Measurements from ENCODE around the gene HSPA8. TPM values are rescaled to one million over a fixed set of nuclear protein-coding genes. Genes with fewer than 3 reads are reported as not detected.

Gene HSPA8
- total RNA-seq, 4 donors from 2014 or later: 767 to 1,626 (median 1,046) TPM

DNA sequence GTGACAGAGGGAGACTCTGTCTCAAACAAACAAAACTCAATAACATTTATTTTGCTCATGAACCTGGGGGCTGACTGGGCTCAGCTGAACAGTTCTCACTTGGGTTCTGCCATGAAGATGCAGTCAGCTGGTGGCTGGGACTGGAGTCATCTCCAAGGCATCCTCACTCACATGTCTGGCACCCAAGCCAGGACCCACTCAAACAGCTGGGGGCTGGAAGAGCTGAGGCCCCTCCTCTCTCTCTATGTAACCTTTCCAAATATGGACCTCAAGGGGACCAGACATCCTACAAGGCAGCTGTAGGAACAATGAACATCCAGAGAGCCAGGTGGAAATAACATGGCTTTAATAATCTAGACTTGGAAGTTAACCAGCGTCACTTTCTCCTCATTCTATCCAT lies 16.8 kb downstream of the HSPA8 start:
- no peak for DNase-seq
- no peaks in the 10 kb centered on the region for H3K4me1 ChIP-seq
- no peak overlapping the region for H3K27ac ChIP-seq
- H3K4me3 ChIP-seq: no peak overlapping the region
- H3K9me3 ChIP-seq: no peaks in the 10 kb centered on the region
- TF ChIP-seq POLR2A (IDR thresholded peaks at IDR 0.05): no peak
- TF ChIP-seq, protein P1, sequence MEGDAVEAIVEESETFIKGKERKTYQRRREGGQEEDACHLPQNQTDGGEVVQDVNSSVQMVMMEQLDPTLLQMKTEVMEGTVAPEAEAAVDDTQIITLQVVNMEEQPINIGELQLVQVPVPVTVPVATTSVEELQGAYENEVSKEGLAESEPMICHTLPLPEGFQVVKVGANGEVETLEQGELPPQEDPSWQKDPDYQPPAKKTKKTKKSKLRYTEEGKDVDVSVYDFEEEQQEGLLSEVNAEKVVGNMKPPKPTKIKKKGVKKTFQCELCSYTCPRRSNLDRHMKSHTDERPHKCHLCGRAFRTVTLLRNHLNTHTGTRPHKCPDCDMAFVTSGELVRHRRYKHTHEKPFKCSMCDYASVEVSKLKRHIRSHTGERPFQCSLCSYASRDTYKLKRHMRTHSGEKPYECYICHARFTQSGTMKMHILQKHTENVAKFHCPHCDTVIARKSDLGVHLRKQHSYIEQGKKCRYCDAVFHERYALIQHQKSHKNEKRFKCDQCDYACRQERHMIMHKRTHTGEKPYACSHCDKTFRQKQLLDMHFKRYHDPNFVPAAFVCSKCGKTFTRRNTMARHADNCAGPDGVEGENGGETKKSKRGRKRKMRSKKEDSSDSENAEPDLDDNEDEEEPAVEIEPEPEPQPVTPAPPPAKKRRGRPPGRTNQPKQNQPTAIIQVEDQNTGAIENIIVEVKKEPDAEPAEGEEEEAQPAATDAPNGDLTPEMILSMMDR (IDR thresholded peaks at IDR 0.05): no peak
- intact Hi-C loops (cut with DNase I): no loop called here
- no peaks in the 10 kb centered on the region for H3K36me3 ChIP-seq
- WGBS, 2 donors: 100% methylated on average over 1 of the region's 1 CpG
- no peaks in the 10 kb centered on the region for H3K27me3 ChIP-seq

DNA sequence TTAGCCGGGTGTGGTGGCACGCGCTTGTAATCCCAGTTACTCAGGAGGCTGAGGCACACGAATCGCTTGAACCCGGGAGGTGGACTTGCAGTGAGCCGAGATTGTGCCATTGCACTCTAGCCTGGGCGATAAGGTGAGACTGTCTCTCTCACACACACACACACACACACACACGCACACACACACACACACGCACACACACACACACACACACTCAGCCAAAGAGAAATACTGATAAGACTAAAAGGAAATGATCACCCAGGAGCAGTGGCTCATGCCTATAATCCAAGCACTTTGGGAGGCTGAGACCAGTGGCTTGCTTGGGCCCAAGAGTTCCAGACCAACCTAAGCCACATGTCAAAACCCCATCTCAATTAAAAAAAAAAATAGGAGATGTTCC lies 20.8 kb downstream of the HSPA8 start:
- H3K27me3 ChIP-seq: no peaks in the 10 kb centered on the region
- H3K4me1 ChIP-seq: no peaks in the 10 kb centered on the region
- DNase-seq: no peak
- no peaks in the 10 kb centered on the region for H3K9me3 ChIP-seq
- no peak overlapping the region for H3K4me3 ChIP-seq
- TF ChIP-seq, protein P1 (IDR thresholded peaks at IDR 0.05): no peak
- TF ChIP-seq POLR2A (IDR thresholded peaks at IDR 0.05): no peak
- WGBS, 2 donors: 94% methylated on average over 5 to 9 of the region's 10 CpGs
- no peaks in the 10 kb centered on the region for H3K36me3 ChIP-seq
- no peak overlapping the region for H3K27ac ChIP-seq
- intact Hi-C loops (cut with DNase I): no loop called here

DNA sequence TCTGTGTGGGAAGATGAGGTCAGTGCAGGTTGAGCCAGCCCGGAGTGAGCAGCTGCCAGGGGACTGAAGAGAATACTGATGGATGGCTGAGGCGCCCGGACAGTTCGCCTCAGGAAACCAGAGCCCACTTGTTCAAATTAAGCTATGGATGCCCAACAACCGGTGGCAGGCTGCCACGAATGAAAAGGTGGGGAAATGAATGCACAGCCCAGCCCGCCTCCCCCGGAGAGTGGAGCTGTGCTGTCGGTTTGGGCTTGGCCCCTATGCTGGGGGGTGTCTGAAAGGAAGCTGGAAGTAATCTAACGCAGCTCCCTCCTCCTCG lies 21.9 kb downstream of the HSPA8 start:
- Histone ChIP-seq H3K27ac (no peak overlapping the region), H3K27me3 (no peaks in the 10 kb centered on the region), H3K4me3 (no peak overlapping the region), H3K4me1 (no peaks in the 10 kb centered on the region), H3K9me3 (no peaks in the 10 kb centered on the region), H3K36me3 (no peaks in the 10 kb centered on the region)
- no peak for DNase-seq
- TF ChIP-seq, protein P1 (IDR thresholded peaks at IDR 0.05): no peak
- TF ChIP-seq POLR2A (IDR thresholded peaks at IDR 0.05): no peak
- 32 to 72% methylated on average over 11 of the region's 11 CpGs for WGBS, 2 donors
- intact Hi-C loops (cut with DNase I): no loop called here

DNA sequence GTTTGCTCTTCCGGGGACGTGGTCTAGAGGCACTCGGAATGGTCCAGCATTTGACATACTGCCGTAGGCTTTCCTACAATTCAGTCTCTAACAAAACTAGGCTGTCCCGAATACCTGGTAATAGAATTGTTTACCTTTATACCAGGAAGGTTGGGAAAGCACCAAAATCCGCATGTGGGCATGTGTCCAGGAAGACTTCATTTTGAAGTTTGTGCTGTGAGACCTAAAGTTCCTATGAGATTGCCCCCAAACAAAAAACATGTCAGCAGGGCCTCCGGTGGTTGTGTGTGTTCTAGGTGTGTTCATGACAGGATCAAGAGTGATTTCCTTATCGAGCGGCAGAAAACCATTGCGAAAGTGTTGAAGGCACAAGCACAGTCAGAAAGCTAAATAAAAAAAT lies 26.1 kb downstream of the HSPA8 start:
- 63 to 79% methylated on average over 10 of the region's 10 CpGs for WGBS, 2 donors
- DNase-seq: no peak
- Histone ChIP-seq H3K36me3 (no peaks in the 10 kb centered on the region), H3K27ac (no peak overlapping the region), H3K9me3 (no peaks in the 10 kb centered on the region), H3K4me1 (no peaks in the 10 kb centered on the region), H3K4me3 (no peak overlapping the region), H3K27me3 (no peaks in the 10 kb centered on the region)
- intact Hi-C loops (cut with DNase I): no loop called here
- TF ChIP-seq, protein P1 (IDR thresholded peaks at IDR 0.05): no peak
- no peak for TF ChIP-seq POLR2A (IDR thresholded peaks at IDR 0.05)

DNA sequence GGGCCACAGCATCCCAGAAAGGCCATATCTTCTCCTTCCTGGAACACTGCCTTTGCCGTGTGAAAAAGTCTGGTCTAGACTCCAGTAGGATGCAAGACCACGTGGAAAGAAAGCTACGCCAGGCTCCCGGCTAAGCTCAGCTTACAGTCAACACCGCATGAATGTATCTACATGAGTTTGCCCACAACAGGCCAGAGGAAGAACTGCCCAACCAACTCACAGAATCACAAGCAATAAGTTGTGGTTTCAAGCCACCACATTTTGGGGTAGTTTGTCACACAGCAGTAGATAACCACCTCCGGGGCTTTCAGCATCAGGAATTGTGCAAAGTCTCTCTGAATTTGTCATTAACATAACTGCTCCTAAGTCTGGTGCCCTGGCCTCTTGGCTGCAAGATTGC lies 27.3 kb downstream of the HSPA8 start:
- 66 to 81% methylated on average over 6 of the region's 6 CpGs for WGBS, 2 donors

More for the DNA sequence above, 27.3 kb downstream of the HSPA8 start:
- H3K27me3 ChIP-seq: no peaks in the 10 kb centered on the region
- no peaks in the 10 kb centered on the region for H3K4me1 ChIP-seq
- H3K9me3 ChIP-seq: no peaks in the 10 kb centered on the region
- no peak overlapping the region for H3K27ac ChIP-seq
- TF ChIP-seq POLR2A (IDR thresholded peaks at IDR 0.05): no peak
- TF ChIP-seq, protein P1 (IDR thresholded peaks at IDR 0.05): no peak
- intact Hi-C loops (cut with DNase I): no loop called here
- no peak overlapping the region for H3K4me3 ChIP-seq
- DNase-seq: no peak
- no peaks in the 10 kb centered on the region for H3K36me3 ChIP-seq
